ENCODE data around the gene MICAL2.

DNA sequence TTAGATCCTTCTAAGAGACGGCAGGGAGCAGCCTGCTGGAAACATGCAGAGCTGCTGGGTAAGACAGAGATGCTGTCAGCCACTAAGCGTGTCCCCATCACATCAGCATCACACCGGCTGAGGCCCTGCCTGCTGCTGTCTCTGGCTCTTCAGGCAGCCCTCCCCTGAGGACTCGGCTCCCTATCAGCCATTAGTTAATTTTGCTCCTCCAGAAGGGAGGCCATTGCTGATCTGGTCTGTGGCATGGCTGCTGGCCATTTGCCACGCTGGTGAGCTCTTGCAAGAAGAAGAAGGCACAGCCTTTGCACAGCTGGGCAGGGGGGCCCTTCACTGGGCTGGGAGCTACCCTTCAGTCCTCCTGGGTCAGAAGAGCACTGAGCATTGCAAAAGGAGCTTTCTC, 135.8 kb downstream of the MICAL2 start:
- TF ChIP-seq, protein P1, sequence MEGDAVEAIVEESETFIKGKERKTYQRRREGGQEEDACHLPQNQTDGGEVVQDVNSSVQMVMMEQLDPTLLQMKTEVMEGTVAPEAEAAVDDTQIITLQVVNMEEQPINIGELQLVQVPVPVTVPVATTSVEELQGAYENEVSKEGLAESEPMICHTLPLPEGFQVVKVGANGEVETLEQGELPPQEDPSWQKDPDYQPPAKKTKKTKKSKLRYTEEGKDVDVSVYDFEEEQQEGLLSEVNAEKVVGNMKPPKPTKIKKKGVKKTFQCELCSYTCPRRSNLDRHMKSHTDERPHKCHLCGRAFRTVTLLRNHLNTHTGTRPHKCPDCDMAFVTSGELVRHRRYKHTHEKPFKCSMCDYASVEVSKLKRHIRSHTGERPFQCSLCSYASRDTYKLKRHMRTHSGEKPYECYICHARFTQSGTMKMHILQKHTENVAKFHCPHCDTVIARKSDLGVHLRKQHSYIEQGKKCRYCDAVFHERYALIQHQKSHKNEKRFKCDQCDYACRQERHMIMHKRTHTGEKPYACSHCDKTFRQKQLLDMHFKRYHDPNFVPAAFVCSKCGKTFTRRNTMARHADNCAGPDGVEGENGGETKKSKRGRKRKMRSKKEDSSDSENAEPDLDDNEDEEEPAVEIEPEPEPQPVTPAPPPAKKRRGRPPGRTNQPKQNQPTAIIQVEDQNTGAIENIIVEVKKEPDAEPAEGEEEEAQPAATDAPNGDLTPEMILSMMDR (IDR thresholded peaks at IDR 0.05): no peak
- TF ChIP-seq POLR2A (IDR thresholded peaks at IDR 0.05): no peak

Data from thyroid gland (tissue), 4 donors.